ENCODE data around the gene IGSF9B. TPM values are rescaled to one million over a fixed set of nuclear protein-coding genes. Genes with fewer than 3 reads are reported as not detected.

The IGSF9B gene
- total RNA-seq, 1 experiment from 2014 or later, result not detected

DNA sequence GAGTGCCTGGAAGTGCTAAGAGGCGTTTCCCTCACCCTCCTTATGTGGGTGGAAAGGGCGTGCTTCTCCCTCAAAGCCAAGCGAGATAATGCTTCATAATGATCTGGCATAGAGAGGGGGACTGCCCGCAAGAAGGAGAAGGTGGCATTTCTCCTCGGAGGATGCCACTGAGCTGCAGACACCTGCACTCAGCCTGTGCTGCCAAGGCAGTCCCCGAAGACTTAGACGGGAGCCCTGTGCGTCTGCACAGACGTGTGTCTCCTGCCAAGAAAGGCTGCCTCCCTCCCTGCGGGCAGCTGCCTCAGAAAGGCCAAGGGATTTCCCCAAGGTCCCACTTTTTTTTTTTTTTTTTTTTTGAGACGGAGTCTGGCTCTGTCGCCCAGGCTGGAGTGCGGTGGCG is 63.4 kb downstream of the IGSF9B start:
- POLR2A ChIA-PET (ENCODE audit: unreplicated experiment), result no interaction called here
- TF ChIP-seq, protein P1, sequence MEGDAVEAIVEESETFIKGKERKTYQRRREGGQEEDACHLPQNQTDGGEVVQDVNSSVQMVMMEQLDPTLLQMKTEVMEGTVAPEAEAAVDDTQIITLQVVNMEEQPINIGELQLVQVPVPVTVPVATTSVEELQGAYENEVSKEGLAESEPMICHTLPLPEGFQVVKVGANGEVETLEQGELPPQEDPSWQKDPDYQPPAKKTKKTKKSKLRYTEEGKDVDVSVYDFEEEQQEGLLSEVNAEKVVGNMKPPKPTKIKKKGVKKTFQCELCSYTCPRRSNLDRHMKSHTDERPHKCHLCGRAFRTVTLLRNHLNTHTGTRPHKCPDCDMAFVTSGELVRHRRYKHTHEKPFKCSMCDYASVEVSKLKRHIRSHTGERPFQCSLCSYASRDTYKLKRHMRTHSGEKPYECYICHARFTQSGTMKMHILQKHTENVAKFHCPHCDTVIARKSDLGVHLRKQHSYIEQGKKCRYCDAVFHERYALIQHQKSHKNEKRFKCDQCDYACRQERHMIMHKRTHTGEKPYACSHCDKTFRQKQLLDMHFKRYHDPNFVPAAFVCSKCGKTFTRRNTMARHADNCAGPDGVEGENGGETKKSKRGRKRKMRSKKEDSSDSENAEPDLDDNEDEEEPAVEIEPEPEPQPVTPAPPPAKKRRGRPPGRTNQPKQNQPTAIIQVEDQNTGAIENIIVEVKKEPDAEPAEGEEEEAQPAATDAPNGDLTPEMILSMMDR (conservative IDR thresholded peaks at IDR 0.05), result no peak
- no peak for TF ChIP-seq EZH2 (IDR thresholded peaks at IDR 0.05; ENCODE audit: low read depth)
- no peak overlapping the region for H3K27ac ChIP-seq
- peaks cover 63% of the 10 kb centered on the region for H3K27me3 ChIP-seq (ENCODE audit: insufficient read depth, low read depth)
- no peaks in the 10 kb centered on the region for H3K9me2 ChIP-seq (ENCODE audit: insufficient read depth)
- no peaks in the 10 kb centered on the region for H3F3A ChIP-seq (ENCODE audit: insufficient read depth, low read depth)
- no peaks in the 10 kb centered on the region for H3K36me3 ChIP-seq (ENCODE audit: low read depth)
- H3K4me3 ChIP-seq, result no peak overlapping the region
- H3K4me2 ChIP-seq, result no peak overlapping the region
- CTCF ChIA-PET, result no interaction called here
- H3K9me3 ChIP-seq (ENCODE audit: insufficient read depth, low read depth), result no peaks in the 10 kb centered on the region
- DNase-seq, result no peak
- no peak overlapping the region for H2AFZ ChIP-seq
- no peaks in the 10 kb centered on the region for H3K4me1 ChIP-seq (replicated peaks; ENCODE audit: insufficient read depth)
- H3K79me2 ChIP-seq (ENCODE audit: low read depth), result no peaks in the 10 kb centered on the region
- BruUV-seq (replicated peaks), result no TSS peak
- intact Hi-C loops (cut with micrococcal nuclease; ENCODE audit: unreplicated experiment), result no loop called here
- H4K20me1 ChIP-seq (ENCODE audit: insufficient read depth), result no peaks in the 10 kb centered on the region

DNA sequence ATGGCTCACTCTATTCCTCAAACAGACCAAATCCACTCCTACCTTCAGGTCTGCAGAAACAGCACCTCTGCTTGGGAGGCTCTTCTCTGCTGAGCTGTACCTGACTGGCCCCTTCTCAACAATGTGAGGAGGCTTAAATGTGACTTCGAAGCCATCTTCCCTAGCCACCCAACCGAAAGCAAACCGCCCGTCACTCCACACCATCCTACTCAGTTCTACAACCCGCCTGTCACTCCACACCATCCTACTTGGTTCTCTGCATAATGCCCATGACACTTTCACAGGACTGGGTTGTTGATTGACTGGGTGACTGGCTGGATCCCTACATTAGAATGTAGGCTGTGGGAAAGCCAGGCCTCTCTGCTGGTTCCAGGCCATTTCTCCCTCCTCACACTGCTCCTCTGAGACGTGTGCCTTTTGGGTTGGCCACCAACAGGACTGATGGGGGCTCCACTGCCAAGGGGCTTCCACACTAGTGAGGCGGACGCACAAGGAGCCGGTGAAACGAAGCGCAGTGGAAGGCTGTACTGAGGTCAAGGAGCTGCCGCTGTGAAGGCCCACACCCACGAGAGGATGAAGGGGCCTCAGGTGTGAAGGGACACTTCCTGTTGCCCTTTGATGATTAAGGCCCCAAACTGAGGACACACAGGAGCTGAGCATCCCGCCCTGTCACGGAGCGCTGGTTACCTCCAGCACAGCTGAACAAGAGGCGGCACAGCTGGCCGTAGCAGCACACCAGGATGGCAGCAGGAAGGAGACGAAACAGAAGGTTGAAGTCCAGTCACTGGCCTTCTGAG is 64.0 kb downstream of the IGSF9B start:
- POLR2A ChIA-PET (ENCODE audit: unreplicated experiment), result no interaction called here

DNA sequence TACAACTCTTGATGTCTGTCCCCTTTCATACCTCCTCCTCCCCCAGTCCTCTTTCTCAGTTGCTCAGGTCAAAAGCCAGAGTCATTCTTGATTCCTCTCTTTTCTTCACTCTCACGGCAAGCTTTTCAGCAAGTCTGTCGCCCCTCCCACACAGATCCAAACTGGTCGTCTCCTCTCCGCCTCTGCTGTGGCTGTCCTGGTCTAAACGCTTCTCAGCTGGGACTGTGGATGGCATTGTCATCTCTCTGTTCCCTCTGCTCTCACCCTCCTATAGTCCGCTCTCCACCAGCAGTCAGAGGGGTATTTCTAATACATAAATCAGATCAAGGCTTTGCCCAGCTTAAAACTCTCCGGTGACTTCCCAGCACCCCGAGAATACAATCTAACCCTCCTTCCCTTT is 64.6 kb downstream of the IGSF9B start:
- Histone ChIP-seq H3K79me2 (ENCODE audit: low read depth) (no peaks in the 10 kb centered on the region), H2AFZ (no peak overlapping the region), H3K9me2 (ENCODE audit: insufficient read depth) (no peaks in the 10 kb centered on the region), H3K27ac (no peak overlapping the region), H3F3A (ENCODE audit: insufficient read depth, low read depth) (no peaks in the 10 kb centered on the region), H3K4me3 (no peak overlapping the region), H3K27me3 (ENCODE audit: insufficient read depth, low read depth) (peaks cover 68% of the 10 kb centered on the region), H4K20me1 (ENCODE audit: insufficient read depth) (no peaks in the 10 kb centered on the region), H3K4me2 (no peak overlapping the region), H3K36me3 (ENCODE audit: low read depth) (no peaks in the 10 kb centered on the region), H3K4me1 (replicated peaks; ENCODE audit: insufficient read depth) (no peaks in the 10 kb centered on the region), H3K9me3 (ENCODE audit: insufficient read depth, low read depth) (no peaks in the 10 kb centered on the region)
- no TSS peak for BruUV-seq (replicated peaks)
- intact Hi-C loops (cut with micrococcal nuclease; ENCODE audit: unreplicated experiment), result no loop called here
- no peak for TF ChIP-seq EZH2 (IDR thresholded peaks at IDR 0.05; ENCODE audit: low read depth)
- TF ChIP-seq, protein P1 (conservative IDR thresholded peaks at IDR 0.05), result no peak
- ChIA-PET POLR2A (ENCODE audit: unreplicated experiment) (no interaction called here), CTCF (no interaction called here)
- no peak for DNase-seq

More for the DNA sequence above, 64.0 kb downstream of the IGSF9B start:
- Histone ChIP-seq H3K4me2 (no peak overlapping the region), H2AFZ (no peak overlapping the region), H4K20me1 (ENCODE audit: insufficient read depth) (no peaks in the 10 kb centered on the region), H3K9me2 (ENCODE audit: insufficient read depth) (no peaks in the 10 kb centered on the region), H3K27ac (no peak overlapping the region), H3K36me3 (ENCODE audit: low read depth) (no peaks in the 10 kb centered on the region), H3F3A (ENCODE audit: insufficient read depth, low read depth) (no peaks in the 10 kb centered on the region), H3K4me3 (no peak overlapping the region), H3K9me3 (ENCODE audit: insufficient read depth, low read depth) (no peaks in the 10 kb centered on the region), H3K79me2 (ENCODE audit: low read depth) (no peaks in the 10 kb centered on the region), H3K27me3 (ENCODE audit: insufficient read depth, low read depth) (peaks cover 68% of the 10 kb centered on the region), H3K4me1 (replicated peaks; ENCODE audit: insufficient read depth) (no peaks in the 10 kb centered on the region)
- intact Hi-C loops (cut with micrococcal nuclease; ENCODE audit: unreplicated experiment), result no loop called here
- BruUV-seq (replicated peaks), result no TSS peak
- CTCF ChIA-PET, result no interaction called here
- no peak for DNase-seq
- TF ChIP-seq, protein P1 (conservative IDR thresholded peaks at IDR 0.05), result no peak
- no peak for TF ChIP-seq EZH2 (IDR thresholded peaks at IDR 0.05; ENCODE audit: low read depth)

All from PC-9 (cell line).